Activated CD8-positive, alpha-beta T cell treated with anti-CD3 and anti-CD28 coated beads, Interleukin-2, amount 10 ng/mL, durations not matched to agents 7 days and 5 days (primary cell): ENCODE measurements around the gene OSER1. TPM values are rescaled to one million over a fixed set of nuclear protein-coding genes. Genes with fewer than 3 reads are reported as not detected.
"Not testable (repeated sequence)": the region's sequence is repeated elsewhere in the genome, so short reads cannot be mapped to it uniquely, and the experiment has no call there.

Experiments
- ATAC-seq: fragments of 150-1000 bp; cut with Tn5 transposase; one replicate; pipeline ENCODE4 v1.10.0; 2021; ENCODE audit warnings: moderate library complexity
- CTCF ChIA-PET: fragments of 350-600 bp; sonication (Branson Sonifier 250); formaldehyde crosslinking; loops from one replicate; lab custom pipeline; 2021; ENCODE audit warnings: antibody characterized with exemption; lab: Charles Lee
- POLR2A ChIA-PET: fragments of 350-600 bp; sonication (Branson Sonifier 250); formaldehyde crosslinking; loops from one replicate; lab custom pipeline; 2021; ENCODE audit warnings: antibody characterized with exemption; lab: Charles Lee
- DNase-seq: peaks from one replicate; pipeline ENCODE4 v3.0.0-alpha.2; 2020
- H3K27ac Mint-ChIP-seq: one replicate; pipeline ENCODE4 v1.8.0; 2021; ENCODE audit warnings: mild to moderate bottlenecking, mixed read lengths
- H3K27me3 Mint-ChIP-seq: one replicate; pipeline ENCODE4 v1.8.0; 2021; ENCODE audit warnings: low read depth, mixed read lengths
- H3K36me3 Mint-ChIP-seq: one replicate; pipeline ENCODE4 v1.8.0; 2021; ENCODE audit warnings: low read depth, mixed read lengths
- H3K4me1 Mint-ChIP-seq: one replicate; pipeline ENCODE4 v1.8.0; 2021; ENCODE audit warnings: low read depth, mixed read lengths
- H3K4me3 Mint-ChIP-seq: one replicate; pipeline ENCODE4 v1.8.0; 2021; ENCODE audit warnings: mild to moderate bottlenecking, mixed read lengths
- H3K9me3 Mint-ChIP-seq: one replicate; pipeline ENCODE4 v1.8.0; 2022; ENCODE audit warnings: mixed read lengths; ENCODE audit not compliant: insufficient read depth
- total RNA-seq, 2 experiments: library from RNA; stranded (reverse); gene quantifications; one replicate each; pipeline ENCODE4 v1.2.3, GENCODE V29; 2021

OSER1 gene
- total RNA-seq, 2 experiments from 2014 or later: 19.1 to 19.9 TPM

- H3K4me1 Mint-ChIP-seq: peaks cover 44% of the 10 kb centered on the region
- H3K27me3 Mint-ChIP-seq: no peaks in the 10 kb centered on the region
- H3K9me3 Mint-ChIP-seq: no peaks in the 10 kb centered on the region
- H3K27ac Mint-ChIP-seq: peak overlapping the region; percentile 89
- peak; percentile 73 for DNase-seq
- POLR2A ChIA-PET: no interaction called here
- CTCF ChIA-PET: interaction anchor here (2.9 to 4.9 kb wide), 2 partner anchors 9 to 82 kb away, joined by 11 to 32 read pairs; no protein-coding TSS in a partner anchor
- peaks cover 65% of the 10 kb centered on the region for H3K36me3 Mint-ChIP-seq
- H3K4me3 Mint-ChIP-seq: no peak overlapping the region
- peak; percentile 90 for ATAC-seq
Measured at GRCh38 chr20:44198872-44199271, 11.7 kb downstream of the OSER1 start.

GRCh38 chr20:44196271-44196670, 14.3 kb downstream of the OSER1 start:
- no peak overlapping the region for H3K4me3 Mint-ChIP-seq
- H3K27me3 Mint-ChIP-seq: peaks cover 12% of the 10 kb centered on the region
- H3K36me3 Mint-ChIP-seq: peaks cover 50% of the 10 kb centered on the region
- no peaks in the 10 kb centered on the region for H3K9me3 Mint-ChIP-seq
- no peak overlapping the region for H3K27ac Mint-ChIP-seq
- H3K4me1 Mint-ChIP-seq: peaks cover 44% of the 10 kb centered on the region
- DNase-seq (no peak), ATAC-seq (no peak)
- CTCF ChIA-PET: interaction anchor here (1.0 to 4.9 kb wide), 8 partner anchors 11 to 115 kb away, joined by 3 to 32 read pairs (median 6); partner anchors contain the start of genes FITM2 and OSER1
- POLR2A ChIA-PET: no interaction called here

GRCh38 chr20:44195605-44196004, 15.0 kb downstream of the OSER1 start:
- H3K27ac Mint-ChIP-seq: no peak overlapping the region
- no peak for DNase-seq
- H3K4me3 Mint-ChIP-seq: no peak overlapping the region
- peaks cover 15% of the 10 kb centered on the region for H3K27me3 Mint-ChIP-seq
- peaks cover 43% of the 10 kb centered on the region for H3K36me3 Mint-ChIP-seq
- no peak for ATAC-seq
- ChIA-PET POLR2A (no interaction called here), CTCF (interaction anchor here (0.7 to 4.9 kb wide), 11 partner anchors 11 to 604 kb away, joined by 3 to 32 read pairs (median 4); partner anchors contain the start of genes FITM2 and OSER1)
- peaks cover 40% of the 10 kb centered on the region for H3K4me1 Mint-ChIP-seq
- H3K9me3 Mint-ChIP-seq: no peaks in the 10 kb centered on the region

GRCh38 chr20:44193801-44194200, 16.8 kb downstream of the OSER1 start:
- no peak for ATAC-seq
- Mint-ChIP-seq H3K9me3 (no peaks in the 10 kb centered on the region), H3K4me3 (no peak overlapping the region), H3K27ac (no peak overlapping the region), H3K27me3 (peaks cover 19% of the 10 kb centered on the region), H3K36me3 (peaks cover 27% of the 10 kb centered on the region), H3K4me1 (peaks cover 23% of the 10 kb centered on the region)
- ChIA-PET POLR2A (no interaction called here), CTCF (interaction anchor here (4.9 kb wide), 1 partner anchor 76 kb away, joined by 32 read pairs; no protein-coding TSS in a partner anchor)
- DNase-seq: no peak

GRCh38 chr20:44191640-44192039, 18.9 kb downstream of the OSER1 start:
- DNase-seq, H3K4me3 Mint-ChIP-seq, POLR2A ChIA-PET, ATAC-seq, H3K9me3 Mint-ChIP-seq, H3K27ac Mint-ChIP-seq: not testable (repeated sequence)
- CTCF ChIA-PET: interaction anchor here (0.9 to 6.9 kb wide), 4 partner anchors 60 to 118 kb away, joined by 3 to 157 read pairs (median 3); no protein-coding TSS in a partner anchor
- H3K27me3 Mint-ChIP-seq: peaks cover 35% of the 10 kb centered on the region
- H3K36me3 Mint-ChIP-seq: peaks cover 11% of the 10 kb centered on the region
- H3K4me1 Mint-ChIP-seq: peaks cover 24% of the 10 kb centered on the region

GRCh38 chr20:44190197-44190852, 20.2 kb downstream of the OSER1 start:
- Mint-ChIP-seq H3K27me3 (peaks cover 46% of the 10 kb centered on the region), H3K4me1 (peaks cover 19% of the 10 kb centered on the region)
- H3K9me3 Mint-ChIP-seq, POLR2A ChIA-PET, H3K36me3 Mint-ChIP-seq, H3K27ac Mint-ChIP-seq, H3K4me3 Mint-ChIP-seq: not testable (repeated sequence)
- peak; percentile 67 for DNase-seq
- CTCF ChIA-PET: interaction anchor here (0.6 to 6.9 kb wide), 44 partner anchors 9 to 741 kb away, joined by 3 to 157 read pairs (median 4); partner anchors contain the start of genes FITM2 and OSER1
- ATAC-seq: peak; percentile 57

GRCh38 chr20:44188752-44189151, 21.8 kb downstream of the OSER1 start:
- no peak for DNase-seq
- ChIA-PET CTCF (interaction anchor here (1.2 to 6.9 kb wide), 11 partner anchors 10 to 246 kb away, joined by 3 to 157 read pairs (median 8); no protein-coding TSS in a partner anchor), POLR2A (interaction anchor here (0.9 kb wide), 1 partner anchor 72 kb away, joined by 3 read pairs; no protein-coding TSS in a partner anchor)
- peaks cover 17% of the 10 kb centered on the region for H3K4me1 Mint-ChIP-seq
- no peak for ATAC-seq
- H3K9me3 Mint-ChIP-seq: no peaks in the 10 kb centered on the region
- H3K36me3 Mint-ChIP-seq: no peaks in the 10 kb centered on the region
- no peak overlapping the region for H3K4me3 Mint-ChIP-seq
- peaks cover 50% of the 10 kb centered on the region for H3K27me3 Mint-ChIP-seq
- no peak overlapping the region for H3K27ac Mint-ChIP-seq

GRCh38 chr20:44187772-44188709, 22.5 kb downstream of the OSER1 start:
- ATAC-seq (peak; percentile 43), DNase-seq (no peak)
- Mint-ChIP-seq H3K36me3 (no peaks in the 10 kb centered on the region), H3K9me3 (no peaks in the 10 kb centered on the region), H3K4me3 (no peak overlapping the region), H3K27me3 (peaks cover 46% of the 10 kb centered on the region), H3K27ac (no peak overlapping the region), H3K4me1 (peaks cover 17% of the 10 kb centered on the region)
- CTCF ChIA-PET: interaction anchor here (0.9 to 6.9 kb wide), 4 partner anchors 17 to 122 kb away, joined by 3 to 157 read pairs (median 7); no protein-coding TSS in a partner anchor
- POLR2A ChIA-PET: interaction anchor here (0.9 to 1.5 kb wide), 2 partner anchors 67 to 72 kb away, joined by 3 read pairs; no protein-coding TSS in a partner anchor

- no peak within 1 kb of the TSS for H3K27ac Mint-ChIP-seq
- ATAC-seq: no peak
- H3K36me3 Mint-ChIP-seq: no peaks in the 10 kb centered on the region
- ChIA-PET POLR2A (interaction anchor here (1.5 kb wide), 1 partner anchor 66 kb away, joined by 3 read pairs; no protein-coding TSS in a partner anchor), CTCF (interaction anchor here (0.9 to 6.9 kb wide), 2 partner anchors 71 to 123 kb away, joined by 3 to 157 read pairs; no protein-coding TSS in a partner anchor)
- DNase-seq: no peak
- H3K4me1 Mint-ChIP-seq: peaks cover 17% of the 10 kb centered on the region
- H3K4me3 Mint-ChIP-seq: peak within 1 kb of the TSS; percentile 48
- H3K27me3 Mint-ChIP-seq: peaks cover 50% of the 10 kb centered on the region
- no peaks in the 10 kb centered on the region for H3K9me3 Mint-ChIP-seq
Measured at GRCh38 chr20:44187054-44187771, 23.4 kb downstream of the OSER1 start, which contains the start of gene JPH2. TSS of gene JPH2 (minus strand) at chr20:44187188. CDS start at chr20:44186705, 483 bp downstream.

- H3K4me3 Mint-ChIP-seq: no peak overlapping the region
- no peaks in the 10 kb centered on the region for H3K36me3 Mint-ChIP-seq
- DNase-seq: no peak
- no peak for ATAC-seq
- ChIA-PET CTCF (interaction anchor here (6.9 kb wide), 1 partner anchor 71 kb away, joined by 157 read pairs; no protein-coding TSS in a partner anchor), POLR2A (interaction anchor here (1.5 kb wide), 1 partner anchor 66 kb away, joined by 3 read pairs; no protein-coding TSS in a partner anchor)
- H3K9me3 Mint-ChIP-seq: no peaks in the 10 kb centered on the region
- H3K27me3 Mint-ChIP-seq: peaks cover 48% of the 10 kb centered on the region
- H3K4me1 Mint-ChIP-seq: peaks cover 17% of the 10 kb centered on the region
- H3K27ac Mint-ChIP-seq: no peak overlapping the region
Measured at GRCh38 chr20:44186674-44187053, 23.9 kb downstream of the OSER1 start.
